GM18505 (cell line): ENCODE data around the gene FOXP2.

Source experiments
- ATAC-seq: cut with Tn5 transposase; IDR thresholded peaks from one replicate; pipeline ENCODE4 v1.9.1; 2021; ENCODE audit not compliant: unreplicated experiment
- POLR2A ChIP-seq: IDR thresholded peaks from 4 replicates; pipeline ENCODE4 v1.6.1; 2011; ENCODE audit warnings: borderline replicate concordance; ENCODE audit not compliant: insufficient read depth, insufficient read length; ENCODE audit errors: extremely low read depth

The FOXP2 gene

DNA sequence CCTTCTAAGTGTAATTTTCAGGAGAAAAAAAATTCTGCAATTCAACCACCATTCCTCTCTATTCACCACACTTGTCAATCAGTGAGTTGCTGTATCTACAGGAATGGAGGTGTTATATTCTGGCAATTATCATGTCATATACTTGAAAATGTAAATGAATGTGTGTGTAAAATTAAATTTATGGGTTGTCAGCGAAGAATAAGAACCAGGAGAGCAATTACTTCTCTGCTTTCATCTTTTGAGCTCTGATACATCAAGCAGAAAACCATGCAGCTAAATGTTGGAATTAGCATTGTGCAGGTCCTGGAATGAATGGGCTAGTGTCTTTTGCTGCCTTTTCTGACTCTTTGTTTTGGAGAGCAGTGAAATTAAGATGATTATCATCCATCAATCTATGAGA is 207.6 kb downstream of the FOXP2 start:
- no peak for TF ChIP-seq POLR2A
- ATAC-seq = no peak

GRCh38 chr7:114623146-114623545 is 208.5 kb downstream of the FOXP2 start:
- no peak for ATAC-seq
- TF ChIP-seq POLR2A = no peak

- no peak for ATAC-seq
- TF ChIP-seq POLR2A = no peak
Measured at GRCh38 chr7:114627231-114627630, 212.6 kb downstream of the FOXP2 start.

- no peak for ATAC-seq
- no peak for TF ChIP-seq POLR2A
Measured at GRCh38 chr7:114628362-114628761, 213.7 kb downstream of the FOXP2 start.

- ATAC-seq = no peak
- no peak for TF ChIP-seq POLR2A
Measured at GRCh38 chr7:114629762-114630161, 215.1 kb downstream of the FOXP2 start.

DNA sequence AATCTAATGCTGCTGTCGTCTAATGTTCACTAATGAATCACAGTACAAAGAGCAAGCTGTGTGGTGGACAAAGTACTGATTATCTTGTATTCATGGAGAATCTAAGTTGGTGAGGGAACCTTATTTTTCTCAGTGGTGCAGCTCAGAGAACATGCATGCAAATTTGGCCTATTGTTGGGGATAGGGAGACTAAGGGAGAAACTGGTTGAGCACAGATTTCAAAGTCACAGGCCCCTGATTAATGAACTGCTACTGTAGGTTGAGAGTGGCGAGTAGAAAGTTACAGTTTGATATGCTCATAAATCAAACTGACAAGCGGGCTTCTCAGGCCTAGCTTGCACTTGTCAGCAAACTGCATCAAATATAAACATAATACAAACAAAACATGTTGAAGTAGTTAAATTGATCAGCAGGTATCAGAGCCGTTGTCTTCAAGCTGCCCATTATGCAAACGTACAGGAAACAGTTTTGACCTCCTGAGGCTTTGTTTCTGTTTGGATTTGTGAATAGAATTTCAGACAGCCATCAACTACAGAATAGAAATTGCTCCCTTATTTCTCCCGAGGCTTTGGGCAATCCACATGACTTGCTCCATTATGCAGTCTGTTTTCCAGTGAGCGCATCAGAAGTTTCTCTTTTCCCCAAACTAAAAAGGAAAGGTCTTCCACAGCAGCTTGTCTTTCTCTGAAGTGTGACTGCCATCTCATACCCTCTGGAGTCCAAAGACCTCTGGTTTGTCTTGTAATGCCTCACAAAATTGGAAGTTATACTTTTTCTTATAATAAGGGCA is 215.8 kb downstream of the FOXP2 start:
- no peak for TF ChIP-seq POLR2A
- no peak for ATAC-seq

DNA sequence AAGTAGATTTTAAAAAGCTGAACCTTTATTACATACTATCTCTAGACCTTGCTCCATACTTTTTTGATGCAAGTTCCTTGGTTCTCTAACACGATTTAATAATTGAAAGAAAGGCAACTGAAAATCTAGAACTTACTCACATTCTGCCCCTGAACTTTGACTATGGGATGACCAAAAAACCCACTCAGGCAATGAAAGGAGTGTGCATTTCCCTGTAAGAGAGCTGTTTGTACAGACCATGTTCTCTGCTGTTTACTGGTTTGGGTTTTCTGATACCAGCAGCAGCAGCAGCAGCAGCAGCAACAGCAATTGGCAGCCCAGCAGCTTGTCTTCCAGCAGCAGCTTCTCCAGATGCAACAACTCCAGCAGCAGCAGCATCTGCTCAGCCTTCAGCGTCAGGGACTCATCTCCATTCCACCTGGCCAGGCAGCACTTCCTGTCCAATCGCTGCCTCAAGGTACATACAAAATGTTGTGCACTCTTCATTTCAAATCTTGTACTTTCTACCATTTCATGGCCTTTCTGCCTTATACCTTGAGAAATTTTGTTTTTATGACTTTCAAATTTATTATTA is 216.7 kb downstream of the FOXP2 start:
- no peak for ATAC-seq
- TF ChIP-seq POLR2A = no peak

DNA sequence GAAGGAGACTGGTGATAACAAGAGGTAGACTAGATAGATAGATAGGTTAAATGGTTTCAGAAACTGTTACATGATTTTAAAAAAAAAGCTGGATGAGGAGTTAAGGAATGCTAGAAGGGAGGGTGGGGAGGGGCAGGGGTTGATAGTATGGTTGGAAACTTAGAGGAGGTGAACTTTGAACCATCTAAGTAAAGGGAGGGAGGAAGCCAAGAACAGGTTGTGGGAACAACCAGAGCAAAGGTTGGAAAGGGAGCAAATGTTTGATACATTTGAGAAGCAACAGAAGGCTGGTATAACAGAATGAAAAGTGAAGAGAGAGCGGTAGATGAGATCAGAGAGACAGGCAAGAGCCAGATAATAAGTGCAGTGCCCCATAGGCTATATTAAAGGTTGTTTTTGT is 224.8 kb downstream of the FOXP2 start:
- no peak for TF ChIP-seq POLR2A
- ATAC-seq = no peak

- ATAC-seq = no peak
- TF ChIP-seq POLR2A = no peak
Measured at GRCh38 chr7:114644455-114644854, 229.8 kb downstream of the FOXP2 start.

- no peak for ATAC-seq
- TF ChIP-seq POLR2A = no peak
Measured at GRCh38 chr7:114645451-114645850, 230.8 kb downstream of the FOXP2 start.

GRCh38 chr7:114647518-114647917 is 232.9 kb downstream of the FOXP2 start:
- no peak for TF ChIP-seq POLR2A
- ATAC-seq = no peak

- TF ChIP-seq POLR2A = no peak
- ATAC-seq = no peak
Measured at GRCh38 chr7:114648117-114648516, 233.5 kb downstream of the FOXP2 start.

- no peak for ATAC-seq
- no peak for TF ChIP-seq POLR2A
Measured at GRCh38 chr7:114648680-114649079, 234.1 kb downstream of the FOXP2 start.

- ATAC-seq = no peak
- TF ChIP-seq POLR2A = no peak
Measured at GRCh38 chr7:114649689-114650088, 235.1 kb downstream of the FOXP2 start.
